Body of pancreas (tissue), 4 donors: ENCODE measurements around the gene MIB2. TPM values are rescaled to one million over a fixed set of nuclear protein-coding genes. Genes with fewer than 3 reads are reported as not detected.

ENCODE experiments used
- ATAC-seq: fragments of 150-250 bp; one replicate; pipeline ENCODE4 v1.9.1; 2016
- DNase-seq, 4 donors: peaks; one replicate each; pipeline ENCODE4 v3.0.0-alpha.2; 2019
- H3K27ac ChIP-seq, 4 donors: fragments of 200-600 bp; sonication (generic); 1 replicate in 3 of 4; 2 replicates in 1 of 4; pipeline versions ENCODE4 v1.5.1 to v1.6.1; 2016 to 2019; ENCODE audit warnings: mild to moderate bottlenecking in 1 of 4, mixed read lengths in 1 of 4, moderate library complexity in 1 of 4
- H3K27me3 ChIP-seq, 2 donors: fragments of 200-600 bp; sonication (generic); one replicate each; pipeline ENCODE4 v1.6.0; 2016; ENCODE audit warnings: mild to moderate bottlenecking in 1 of 2
- H3K36me3 ChIP-seq, 2 donors: fragments of 200-600 bp; sonication (generic); replicated peaks in 1 of 2; 2 replicates each; pipeline ENCODE4 v1.5.1; 2016; ENCODE audit warnings: low read depth in 2 of 2; ENCODE audit not compliant: insufficient read depth in 1 of 2
- H3K4me1 ChIP-seq: fragments of 200-600 bp; sonication (generic); one replicate; pipeline ENCODE4 v1.6.0; 2016
- H3K4me3 ChIP-seq, 2 donors: fragments of 200-600 bp; sonication (generic); 1 replicate in 1 of 2; 2 replicates in 1 of 2; pipeline ENCODE4 v1.5.1; 2016 to 2019
- H3K9me3 ChIP-seq, 3 donors: fragments of 200-600 bp; sonication (generic); 1 replicate in 2 of 3; 2 replicates in 1 of 3; pipeline ENCODE4 v1.5.1; 2016
- POLR2A ChIP-seq, 3 donors: fragments of 450-650 bp; IDR thresholded peaks; one replicate each; pipeline ENCODE4 v1.6.1; 2016; ENCODE audit warnings: antibody characterized with exemption in 3 of 3, mild to moderate bottlenecking in 2 of 3
- WGBS, 2 donors: methylation state at CpG; one replicate each; pipeline ENCODE4 v1.1.5; 2017; 5-methylcytosine and 5-hydroxymethylcytosine counted together
- intact Hi-C: fragments of 100-400 bp; cut with DNase I; formaldehyde crosslinking; loops from one replicate; pipeline ENCODE4 v1.15.1; 2023
- total RNA-seq, 2 donors: library from RNA; depleted of rRNA; stranded (reverse); fragments of >200 nt; gene quantifications; one replicate each; pipeline ENCODE4 v1.1.0, GENCODE V29; 2016
- TF ChIP-seq, protein P1 (sequence below), 7 experiments: fragments of 450-650 bp in 4 of 7; fragments of 200-600 bp in 3 of 7; sonication (generic) in 3 of 7; IDR thresholded peaks; one replicate each; pipeline ENCODE4 v1.5.1; 2016 to 2019; ENCODE audit warnings: antibody characterized with exemption in 7 of 7

Gene MIB2
- total RNA-seq, 2 donors from 2014 or later, result 57.6 to 101 TPM

DNA sequence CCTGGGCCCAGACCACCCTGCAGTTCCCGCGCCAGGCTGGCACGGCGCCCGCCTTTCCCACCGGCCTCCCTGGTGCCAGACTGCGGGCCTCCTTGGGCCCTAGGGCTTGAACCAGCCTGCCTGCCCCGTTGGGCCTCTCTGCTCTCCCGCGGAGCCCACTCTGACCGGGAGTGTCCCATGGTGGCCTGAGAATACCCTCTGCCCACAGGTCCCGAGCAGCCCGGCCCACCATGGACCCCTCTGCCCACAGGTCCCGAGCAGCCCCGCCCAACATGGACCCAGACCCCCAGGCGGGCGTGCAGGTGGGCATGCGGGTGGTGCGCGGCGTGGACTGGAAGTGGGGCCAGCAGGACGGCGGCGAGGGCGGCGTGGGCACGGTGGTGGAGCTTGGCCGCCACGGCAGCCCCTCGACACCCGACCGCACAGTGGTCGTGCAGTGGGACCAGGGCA is 7.9 kb downstream of the MIB2 start:
- ATAC-seq, result no peak
- WGBS, 2 donors, result 92 to 97% methylated on average over 23 to 33 of the region's 33 CpGs
- Histone ChIP-seq H3K27ac (no peak overlapping the region), H3K27me3 (no peaks in the 10 kb centered on the region), H3K4me3 (no peak overlapping the region), H3K4me1 (no peaks in the 10 kb centered on the region), H3K9me3 (no peaks in the 10 kb centered on the region), H3K36me3 (no peaks in the 10 kb centered on the region)
- TF ChIP-seq, protein P1, sequence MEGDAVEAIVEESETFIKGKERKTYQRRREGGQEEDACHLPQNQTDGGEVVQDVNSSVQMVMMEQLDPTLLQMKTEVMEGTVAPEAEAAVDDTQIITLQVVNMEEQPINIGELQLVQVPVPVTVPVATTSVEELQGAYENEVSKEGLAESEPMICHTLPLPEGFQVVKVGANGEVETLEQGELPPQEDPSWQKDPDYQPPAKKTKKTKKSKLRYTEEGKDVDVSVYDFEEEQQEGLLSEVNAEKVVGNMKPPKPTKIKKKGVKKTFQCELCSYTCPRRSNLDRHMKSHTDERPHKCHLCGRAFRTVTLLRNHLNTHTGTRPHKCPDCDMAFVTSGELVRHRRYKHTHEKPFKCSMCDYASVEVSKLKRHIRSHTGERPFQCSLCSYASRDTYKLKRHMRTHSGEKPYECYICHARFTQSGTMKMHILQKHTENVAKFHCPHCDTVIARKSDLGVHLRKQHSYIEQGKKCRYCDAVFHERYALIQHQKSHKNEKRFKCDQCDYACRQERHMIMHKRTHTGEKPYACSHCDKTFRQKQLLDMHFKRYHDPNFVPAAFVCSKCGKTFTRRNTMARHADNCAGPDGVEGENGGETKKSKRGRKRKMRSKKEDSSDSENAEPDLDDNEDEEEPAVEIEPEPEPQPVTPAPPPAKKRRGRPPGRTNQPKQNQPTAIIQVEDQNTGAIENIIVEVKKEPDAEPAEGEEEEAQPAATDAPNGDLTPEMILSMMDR (IDR thresholded peaks at IDR 0.05), result no peak
- no peak for TF ChIP-seq POLR2A (IDR thresholded peaks at IDR 0.05)
- intact Hi-C loops, result no loop called here
- no peak for DNase-seq

DNA sequence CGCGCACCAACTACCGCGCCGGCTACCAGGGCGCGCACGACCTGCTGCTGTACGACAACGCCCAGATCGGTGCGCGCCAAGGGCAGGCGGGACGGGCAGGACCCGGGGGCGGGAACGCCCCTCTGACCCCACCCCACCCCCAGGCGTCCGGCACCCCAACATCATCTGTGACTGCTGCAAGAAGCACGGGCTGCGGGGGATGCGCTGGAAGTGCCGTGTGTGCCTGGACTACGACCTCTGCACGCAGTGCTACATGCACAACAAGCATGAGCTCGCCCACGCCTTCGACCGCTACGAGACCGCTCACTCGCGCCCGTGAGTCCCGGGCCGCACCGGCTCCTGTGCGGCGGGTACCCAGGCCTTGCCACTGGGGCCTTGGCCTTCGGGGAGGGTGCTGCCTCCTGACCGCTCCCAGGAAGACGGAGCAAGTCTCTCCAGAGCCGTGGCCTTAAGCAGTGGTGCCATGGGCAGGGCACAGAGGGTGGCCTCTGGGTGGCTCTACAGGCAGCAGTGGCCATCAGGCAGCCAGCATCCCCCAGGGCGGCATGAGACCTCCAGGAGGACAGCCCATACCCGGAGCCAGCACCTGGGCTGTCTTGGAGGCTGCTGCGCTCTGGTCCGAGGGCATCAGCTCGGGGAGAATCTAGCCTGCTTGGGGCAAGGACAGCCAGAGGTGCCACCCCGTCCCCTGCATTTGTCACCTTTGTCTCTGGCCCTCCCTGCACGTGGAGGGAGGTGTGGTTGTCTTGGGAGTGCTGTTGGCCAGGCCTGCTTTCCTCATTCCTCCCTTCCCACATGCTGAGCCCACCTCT is 8.5 kb downstream of the MIB2 start:
- TF ChIP-seq, protein P1 (IDR thresholded peaks at IDR 0.05), result no peak
- no peak for TF ChIP-seq POLR2A (IDR thresholded peaks at IDR 0.05)
- Histone ChIP-seq H3K36me3 (no peaks in the 10 kb centered on the region), H3K27ac (no peak overlapping the region), H3K4me3 (no peak overlapping the region), H3K4me1 (no peaks in the 10 kb centered on the region), H3K27me3 (no peaks in the 10 kb centered on the region), H3K9me3 (no peaks in the 10 kb centered on the region)
- 90% methylated on average over 6 to 38 of the region's 51 CpGs for WGBS, 2 donors
- intact Hi-C loops, result no loop called here
- DNase-seq, result peak in 1 of 4 donors; percentile 8
- ATAC-seq, result no peak

DNA sequence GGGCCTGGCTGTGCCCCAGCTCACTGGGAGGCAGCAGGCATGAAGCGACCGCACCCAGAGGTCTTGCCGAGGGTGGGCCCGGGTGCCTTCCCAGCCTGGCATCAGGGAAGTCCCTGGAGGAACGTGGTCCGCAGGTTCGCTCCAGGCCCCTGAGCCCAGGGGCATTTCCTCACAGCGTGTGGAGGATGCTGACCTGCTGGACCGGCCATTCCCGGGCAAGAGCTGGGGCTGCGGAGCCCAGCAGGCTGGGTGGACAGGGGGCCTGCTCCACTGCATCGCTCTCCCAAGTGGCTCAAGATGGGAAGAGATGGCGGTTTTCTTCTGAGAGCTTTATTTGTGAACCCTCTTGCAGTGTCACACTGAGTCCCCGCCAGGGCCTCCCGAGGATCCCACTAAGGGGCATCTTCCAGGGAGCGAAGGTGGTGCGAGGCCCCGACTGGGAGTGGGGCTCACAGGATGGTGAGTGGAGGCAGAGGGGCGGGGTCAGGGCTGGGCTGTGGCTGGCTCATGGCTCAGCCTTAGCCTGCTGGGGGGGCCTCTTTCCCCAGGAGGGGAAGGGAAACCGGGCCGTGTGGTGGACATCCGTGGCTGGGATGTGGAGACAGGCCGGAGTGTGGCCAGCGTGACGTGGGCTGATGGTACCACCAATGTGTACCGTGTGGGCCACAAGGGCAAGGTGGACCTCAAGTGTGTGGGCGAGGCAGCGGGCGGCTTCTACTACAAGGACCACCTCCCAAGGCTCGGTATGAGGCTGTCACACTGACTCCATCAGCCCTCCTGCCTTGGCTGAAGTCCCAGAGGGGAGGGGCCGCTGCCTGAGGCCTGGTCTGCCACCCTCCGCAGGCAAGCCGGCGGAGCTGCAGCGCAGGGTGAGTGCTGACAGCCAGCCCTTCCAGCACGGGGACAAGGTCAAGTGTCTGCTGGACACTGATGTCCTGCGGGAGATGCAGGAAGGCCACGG is 9.4 kb downstream of the MIB2 start:
- H3K4me1 ChIP-seq, result no peaks in the 10 kb centered on the region
- H3K27ac ChIP-seq, result no peak overlapping the region
- TF ChIP-seq, protein P1 (IDR thresholded peaks at IDR 0.05), result no peak
- no peak for TF ChIP-seq POLR2A (IDR thresholded peaks at IDR 0.05)
- no peaks in the 10 kb centered on the region for H3K36me3 ChIP-seq
- no peaks in the 10 kb centered on the region for H3K9me3 ChIP-seq
- no peak overlapping the region for H3K4me3 ChIP-seq
- ATAC-seq (no peak), DNase-seq (peak in 1 of 4 donors; percentile 10)
- no peaks in the 10 kb centered on the region for H3K27me3 ChIP-seq
- intact Hi-C loops, result no loop called here
- 86 to 88% methylated on average over 6 to 38 of the region's 38 CpGs for WGBS, 2 donors

DNA sequence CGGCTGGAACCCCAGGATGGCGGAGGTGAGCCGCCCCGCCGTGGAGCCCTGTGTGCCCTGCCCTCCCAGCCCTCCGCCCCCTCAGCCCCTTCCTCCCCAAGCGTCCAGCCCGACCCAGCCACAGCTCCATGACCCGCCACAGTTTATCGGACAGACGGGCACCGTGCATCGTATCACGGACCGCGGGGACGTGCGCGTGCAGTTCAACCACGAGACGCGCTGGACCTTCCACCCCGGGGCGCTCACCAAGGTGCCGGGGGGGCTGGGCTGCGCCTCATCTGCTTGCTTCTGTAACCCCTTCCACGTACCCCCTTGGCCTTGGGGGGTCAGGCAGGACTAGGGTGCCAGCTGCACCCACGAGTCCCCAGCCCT is 10.1 kb downstream of the MIB2 start:
- DNase-seq (no peak), ATAC-seq (no peak)
- WGBS, 2 donors, result 89 to 95% methylated on average over 9 to 26 of the region's 28 CpGs
- H3K9me3 ChIP-seq, result no peaks in the 10 kb centered on the region
- no peak overlapping the region for H3K27ac ChIP-seq
- intact Hi-C loops, result no loop called here
- no peaks in the 10 kb centered on the region for H3K27me3 ChIP-seq
- no peaks in the 10 kb centered on the region for H3K36me3 ChIP-seq
- H3K4me1 ChIP-seq, result no peaks in the 10 kb centered on the region
- TF ChIP-seq, protein P1 (IDR thresholded peaks at IDR 0.05), result no peak
- TF ChIP-seq POLR2A (IDR thresholded peaks at IDR 0.05), result no peak
- H3K4me3 ChIP-seq, result no peak overlapping the region
